Stimulated activated CD4-positive, alpha-beta T cell treated with anti-CD3 and anti-CD28 coated beads, Interleukin-12 subunit alpha, Interleukin-12 subunit beta, amount 100 ng/mL, for 4 hours (primary cell): ENCODE results near the gene CEP164.
A peak's percentile ranks its signal among the peaks of the same experiment; 100 is the strongest.
"Not testable (repeated sequence)": the region's sequence is repeated elsewhere in the genome, so short reads cannot be mapped to it uniquely, and the experiment has no call there.

Source experiments
- DNase-seq: peaks from one replicate; pipeline ENCODE4 v3.0.0-alpha.2; 2020

CEP164 gene

DNA sequence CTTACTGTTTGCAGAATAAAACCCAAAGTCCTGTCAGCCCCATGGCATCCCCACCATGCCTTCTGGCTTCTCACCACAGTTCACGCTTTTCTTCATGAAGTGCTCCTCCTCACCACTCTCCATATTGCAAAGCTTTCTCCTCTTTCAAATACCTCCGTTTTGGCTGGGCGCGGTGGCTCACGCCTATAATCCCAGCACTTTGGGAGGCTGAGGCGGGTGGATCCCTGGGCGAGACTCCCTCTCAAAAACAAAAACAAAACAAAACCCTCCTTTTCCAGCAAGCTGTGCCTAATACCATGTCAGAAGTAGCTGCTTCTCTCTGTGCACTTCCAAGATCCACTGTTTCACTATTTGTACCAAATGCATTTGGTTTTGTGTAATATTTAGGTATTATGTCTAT lies 18.3 kb upstream of the CEP164 start:
- no peak for DNase-seq

- DNase-seq, result no peak
Measured at GRCh38 chr11:117313091-117313490, 14.6 kb upstream of the CEP164 start.

GRCh38 chr11:117313828-117314768 lies 13.6 kb upstream of the CEP164 start:
- no peak for DNase-seq

- no peak for DNase-seq
Measured at GRCh38 chr11:117314840-117315239, 12.8 kb upstream of the CEP164 start.

GRCh38 chr11:117315285-117316196 lies 12.1 kb upstream of the CEP164 start:
- peak; percentile 15 for DNase-seq

DNA sequence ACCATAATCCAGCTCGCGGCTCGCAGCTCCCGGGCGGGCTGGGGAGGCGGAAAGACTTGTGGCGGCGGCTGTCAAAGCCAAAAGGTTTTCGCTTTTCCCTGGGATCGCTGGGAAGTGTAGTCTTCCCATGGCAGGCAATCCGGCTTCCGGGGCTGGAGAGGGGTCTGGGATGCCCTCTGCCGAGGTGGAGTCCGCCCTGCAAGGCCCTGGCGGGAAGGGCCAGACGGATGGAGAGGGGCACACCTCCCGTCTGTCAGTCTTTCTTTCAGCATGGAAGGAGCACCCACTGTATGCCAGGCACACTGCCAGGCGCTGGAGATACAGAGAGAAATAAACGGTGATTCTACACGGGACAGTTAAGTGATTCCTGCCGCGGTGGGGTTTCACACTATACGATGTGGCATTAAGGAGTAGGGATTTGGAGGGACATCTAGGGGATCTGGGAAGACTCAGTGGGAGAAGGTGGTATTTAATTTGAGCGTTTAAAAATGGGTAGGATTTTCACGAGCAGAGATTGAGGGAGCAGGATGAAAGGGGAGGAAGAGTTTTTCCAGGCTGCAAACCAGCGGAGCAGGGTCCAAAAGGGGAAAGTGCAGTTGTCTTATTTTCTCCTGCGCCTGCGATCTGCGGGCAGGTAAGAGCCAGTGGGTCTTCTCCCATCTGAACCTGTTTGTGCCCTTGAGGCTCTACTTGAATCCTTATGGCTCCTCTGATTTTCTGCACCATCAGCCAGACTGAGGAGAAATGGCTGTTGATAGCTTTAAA lies 11.3 kb upstream of the CEP164 start, which contains the start of gene BACE1:
TSS of gene BACE1 (minus strand) at position 60 of the 765 bp plus-strand sequence. CDS start 461 bp downstream, outside the sequence.
- no peak for DNase-seq

- DNase-seq, result no peak
Measured at GRCh38 chr11:117318738-117319137, 8.9 kb upstream of the CEP164 start.

DNA sequence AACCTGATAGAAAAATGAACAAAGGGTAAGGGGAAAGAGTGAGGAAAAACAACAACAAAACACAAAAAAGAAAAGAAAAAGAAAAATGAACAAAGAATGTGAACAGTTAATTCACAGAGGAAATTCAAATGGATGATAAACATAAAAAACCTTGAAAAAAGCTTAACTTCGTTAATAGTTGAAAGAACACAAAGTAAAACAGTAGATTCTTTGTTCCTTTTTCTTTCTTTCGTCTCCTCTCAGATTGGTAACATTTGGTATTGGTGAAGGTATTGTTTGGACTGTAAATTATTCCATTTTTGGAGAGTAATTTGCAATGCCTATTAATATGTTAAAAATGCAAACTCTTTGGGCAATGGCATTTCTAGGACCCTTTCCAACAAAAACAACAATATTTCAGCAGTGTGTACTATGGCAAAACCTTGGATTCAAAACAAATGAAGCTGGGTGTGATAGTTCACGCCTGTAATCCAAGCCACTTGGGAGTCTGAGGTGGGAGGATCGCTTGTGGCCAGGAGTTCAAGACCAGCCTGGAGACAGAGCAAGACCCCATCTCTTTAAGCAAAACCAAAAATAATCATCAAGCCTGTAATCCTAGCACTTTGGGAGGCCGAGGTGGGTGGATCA lies 8.3 kb upstream of the CEP164 start:
- no peak for DNase-seq

- DNase-seq, result not testable (repeated sequence)
Measured at GRCh38 chr11:117327255-117327566, 443 bp upstream of the CEP164 start.

DNA sequence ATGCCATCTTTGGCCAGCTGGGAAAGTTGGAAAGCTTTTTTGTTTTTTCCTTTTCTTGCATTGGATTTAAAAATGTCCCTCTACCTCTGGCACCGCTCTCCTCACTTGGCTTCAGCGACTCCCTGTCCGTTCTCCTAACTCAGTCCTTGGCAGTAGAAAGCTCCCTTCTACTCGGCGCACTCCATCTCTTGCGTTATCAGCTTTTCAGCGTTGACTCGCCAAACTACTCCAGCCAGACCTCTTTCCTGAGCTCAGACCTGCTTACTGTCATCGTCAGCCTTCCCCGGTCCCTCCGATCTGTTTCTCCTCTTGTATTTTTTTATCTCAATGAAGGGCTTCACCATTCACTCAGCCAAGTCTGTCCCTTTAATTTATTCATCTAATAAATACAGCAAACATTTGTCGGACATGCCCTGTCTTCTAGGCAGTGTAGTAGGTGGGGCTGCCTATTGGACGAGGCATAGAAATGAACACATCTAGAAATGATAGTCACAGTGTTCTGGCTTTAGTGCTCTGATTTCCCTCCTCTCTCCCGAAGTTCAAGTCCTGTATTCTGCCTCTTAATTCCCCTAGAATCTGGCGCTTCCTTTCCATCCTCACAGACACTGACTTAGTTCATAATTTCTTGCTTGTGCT lies 839 bp downstream of the CEP164 start:
- DNase-seq, result no peak

- no peak for DNase-seq
Measured at GRCh38 chr11:117332843-117333242, 5.2 kb downstream of the CEP164 start.

DNA sequence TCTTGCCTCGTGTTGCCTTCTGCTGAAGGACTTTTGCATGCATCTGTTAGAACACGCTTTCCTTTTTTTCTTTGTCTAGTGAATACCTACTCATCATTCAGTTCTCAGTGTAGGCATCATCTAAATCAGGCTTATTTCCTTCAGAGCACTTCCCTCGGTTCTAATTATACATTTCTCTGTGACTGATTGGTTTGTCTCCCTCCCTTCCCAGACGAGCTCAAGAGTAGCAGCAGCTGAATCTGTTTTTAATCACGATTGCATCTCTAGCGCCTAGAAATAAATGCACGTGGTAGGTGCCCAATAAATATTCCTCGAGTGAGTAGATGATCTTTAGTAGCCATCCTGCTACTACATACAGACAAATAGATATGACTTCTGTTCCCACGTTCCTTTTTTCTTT lies 6.3 kb downstream of the CEP164 start:
- DNase-seq, result no peak

DNA sequence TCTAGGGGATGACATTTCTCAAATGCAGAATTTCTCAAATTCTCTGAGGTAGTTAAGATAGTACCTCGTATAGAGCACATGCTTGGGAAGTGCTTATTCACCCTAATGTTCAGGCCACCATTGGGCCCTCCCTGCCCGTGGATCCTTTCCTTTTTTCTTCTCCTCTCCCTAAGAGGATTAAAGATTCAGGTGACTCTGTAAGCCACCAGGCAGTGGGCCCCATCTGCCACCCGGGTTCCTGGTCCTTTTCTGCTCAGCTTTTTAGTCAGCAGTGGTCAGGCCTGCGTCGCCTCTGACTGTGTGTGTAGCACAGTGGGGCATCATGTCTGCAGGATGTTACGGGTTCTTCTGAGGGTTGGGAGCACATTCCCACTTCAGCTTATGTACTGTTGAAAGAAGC lies 7.2 kb downstream of the CEP164 start:
- DNase-seq, result no peak

DNA sequence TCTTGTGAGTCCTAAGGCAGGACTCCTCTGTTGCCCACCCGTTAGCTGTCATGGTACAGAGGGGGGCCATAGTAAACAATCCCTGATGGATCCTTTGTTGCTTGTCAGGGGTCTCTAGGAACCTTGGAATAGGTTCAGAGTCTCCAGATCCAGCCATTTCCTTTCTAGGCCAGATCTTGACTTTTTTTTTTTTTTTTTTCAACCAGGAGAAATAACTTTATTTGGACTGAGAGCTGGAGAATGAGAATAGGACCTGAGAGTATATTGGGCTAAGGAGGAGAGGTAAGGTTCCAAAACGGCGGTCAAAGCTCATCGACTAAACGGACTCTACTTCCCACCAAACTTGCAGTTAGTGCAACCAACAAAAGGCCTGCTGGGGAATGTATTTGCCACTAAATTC lies 7.7 kb downstream of the CEP164 start:
- DNase-seq, result no peak

DNA sequence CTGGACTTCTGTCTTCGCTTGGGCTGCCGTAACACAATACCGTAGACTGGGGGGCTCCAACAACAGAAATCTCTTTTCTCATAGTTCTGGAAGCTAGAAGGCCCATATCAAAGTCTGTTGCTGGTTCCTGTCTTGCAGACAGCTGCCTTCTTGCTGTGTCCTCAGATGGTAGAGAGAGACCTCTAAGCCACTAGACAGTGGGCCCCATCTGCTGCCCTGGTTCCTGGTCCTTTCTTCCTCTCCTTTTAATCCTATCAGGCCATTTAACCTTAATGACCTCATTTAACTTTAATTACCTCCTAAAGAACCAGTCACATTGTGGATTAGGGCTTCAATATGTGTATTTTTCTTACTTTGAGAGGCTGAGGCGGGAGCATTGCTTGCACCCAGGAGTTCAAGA lies 9.4 kb downstream of the CEP164 start:
- DNase-seq, result no peak

GRCh38 chr11:117345039-117345438 lies 17.4 kb downstream of the CEP164 start:
- DNase-seq, result no peak

DNA sequence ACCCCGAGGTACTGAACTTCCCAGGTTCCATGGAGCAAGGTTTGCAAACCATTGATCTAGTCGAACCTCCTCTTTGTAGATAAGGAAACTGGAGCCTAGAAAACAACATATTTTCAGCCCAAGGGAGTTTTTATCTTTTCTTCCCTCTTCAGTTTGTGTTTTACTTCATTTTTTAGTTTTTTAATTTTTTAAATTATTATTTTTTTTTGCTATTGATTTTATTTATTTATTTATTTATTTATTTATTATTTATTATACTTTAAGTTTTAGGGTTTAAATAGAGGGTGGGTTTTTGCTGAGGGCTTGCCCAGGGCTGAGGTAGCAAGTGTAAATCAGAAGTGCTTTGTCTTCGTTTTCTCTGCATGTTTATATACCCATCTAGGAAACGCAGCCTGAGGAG lies 26.9 kb downstream of the CEP164 start:
- no peak for DNase-seq

- DNase-seq, result no peak
Measured at GRCh38 chr11:117356126-117356890, 28.7 kb downstream of the CEP164 start.

GRCh38 chr11:117361432-117361831 lies 33.8 kb downstream of the CEP164 start:
- DNase-seq, result no peak

DNA sequence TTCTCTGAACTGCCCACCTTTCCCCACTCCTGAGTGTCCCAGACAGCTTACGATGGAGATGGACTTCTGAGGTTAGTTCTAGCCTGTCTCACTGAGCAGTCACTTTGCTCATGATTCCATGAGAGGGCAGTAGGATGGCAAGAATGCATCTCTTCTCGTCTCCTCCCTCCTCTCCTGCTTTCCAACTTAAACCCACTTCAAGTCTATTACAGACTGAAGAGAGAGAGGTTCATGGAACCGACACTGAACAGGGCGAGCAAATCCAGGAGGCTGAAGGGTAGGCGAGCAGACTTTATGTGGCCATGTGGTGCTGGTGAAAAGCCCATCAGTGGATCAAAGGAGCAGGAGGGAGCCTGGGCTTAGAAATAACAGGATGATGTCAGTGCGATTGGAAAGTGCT lies 38.6 kb downstream of the CEP164 start:
- no peak for DNase-seq

DNA sequence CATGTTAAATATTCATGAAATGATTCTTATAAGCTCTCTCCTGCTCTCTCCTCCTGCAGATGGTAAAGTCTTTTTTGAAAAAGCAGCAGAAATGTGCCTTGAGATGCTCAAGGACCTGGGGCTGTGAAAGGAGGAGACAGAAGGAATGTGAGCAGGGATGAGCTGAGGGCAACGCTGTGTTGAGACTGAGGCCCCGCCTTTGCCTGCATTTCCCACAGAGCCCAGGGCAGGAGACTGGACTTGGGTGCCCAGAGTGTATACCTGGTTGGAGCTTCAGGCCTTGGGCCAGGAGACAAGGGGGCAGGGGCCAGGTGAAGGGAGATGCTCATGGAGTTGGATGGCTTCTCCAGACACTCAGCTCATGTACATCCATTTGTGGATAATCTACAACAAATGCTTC lies 39.2 kb downstream of the CEP164 start:
- no peak for DNase-seq
